OCI-LY7 (cell line): ENCODE data around the gene CASP10. TPM values are rescaled to one million over a fixed set of nuclear protein-coding genes. Genes with fewer than 3 reads are reported as not detected.

Experiments
- BruUV-seq: library from RNA; stranded (reverse); fragments of 400-500 nt; replicated peaks from 2 replicates; lab custom pipeline; 2021; lab: Mats Ljungman, UMichigan
- CTCF ChIA-PET: fragments of 300-600 bp; sonication (Branson Sonifier 250); formaldehyde crosslinking; loops from one replicate; lab custom pipeline; 2022; ENCODE audit warnings: antibody characterized with exemption; ENCODE audit not compliant: unreplicated experiment; lab: Charles Lee
- POLR2A ChIA-PET: fragments of 300-600 bp; sonication (Branson Sonifier 250); formaldehyde crosslinking; loops from one replicate; lab custom pipeline; 2022; ENCODE audit warnings: antibody characterized with exemption; lab: Charles Lee
- DNase-seq: peaks from one replicate; pipeline ENCODE4 v3.0.0-alpha.2; 2015; ENCODE audit warnings: low spot score
- H2AFZ ChIP-seq: fragments of 200-600 bp; sonication (generic), shearing (Covaris generic); 2 replicates; pipeline ENCODE4 v1.6.1; 2014; ENCODE audit warnings: mild to moderate bottlenecking, antibody characterized with exemption, low read length, moderate library complexity
- H3K27ac ChIP-seq: fragments of 200-600 bp; sonication (generic); 2 replicates; pipeline ENCODE4 v1.5.1; 2014; ENCODE audit warnings: mixed run types, low read depth, mild to moderate bottlenecking, moderate library complexity, low read length, inconsistent platforms; ENCODE audit not compliant: poor library complexity, severe bottlenecking
- H3K36me3 ChIP-seq: fragments of 200-600 bp; sonication (generic); 2 replicates; pipeline ENCODE4 v1.6.1; 2014; ENCODE audit warnings: mild to moderate bottlenecking, antibody characterized with exemption, low read length, moderate library complexity, mixed read lengths; ENCODE audit not compliant: insufficient read depth
- H3K4me1 ChIP-seq: fragments of 200-600 bp; sonication (generic); 2 replicates; pipeline ENCODE4 v1.5.1; 2014; ENCODE audit warnings: mild to moderate bottlenecking, low read length; ENCODE audit not compliant: insufficient read depth, poor library complexity, severe bottlenecking
- H3K4me2 ChIP-seq: fragments of 200-600 bp; sonication (generic); 2 replicates; pipeline ENCODE4 v1.6.1; 2014; ENCODE audit warnings: mild to moderate bottlenecking, low read length
- H3K4me3 ChIP-seq: fragments of 200-600 bp; sonication (generic); 2 replicates; pipeline ENCODE4 v1.5.1; 2014; ENCODE audit warnings: mild to moderate bottlenecking, low read depth, low read length; ENCODE audit not compliant: poor library complexity, severe bottlenecking
- H3K79me2 ChIP-seq: fragments of 200-600 bp; sonication (generic); 2 replicates; pipeline ENCODE4 v1.6.1; 2016; ENCODE audit warnings: low read depth, mild to moderate bottlenecking, low read length, moderate library complexity, mixed read lengths; ENCODE audit not compliant: insufficient read depth
- H3K9me2 ChIP-seq: fragments of 200-600 bp; sonication (generic); 2 replicates; pipeline ENCODE4 v1.6.1; 2016; ENCODE audit warnings: mild to moderate bottlenecking, low read length, mixed read lengths; ENCODE audit not compliant: insufficient read depth
- H3K9me3 ChIP-seq: fragments of 200-600 bp; sonication (generic); 2 replicates; pipeline ENCODE4 v1.6.1; 2014; ENCODE audit warnings: mild to moderate bottlenecking, mixed run types, low read length, mixed read lengths
- H4K20me1 ChIP-seq: fragments of 200-600 bp; sonication (generic); 2 replicates; pipeline ENCODE4 v1.6.1; 2014; ENCODE audit warnings: mild to moderate bottlenecking, antibody characterized with exemption, low read length, moderate library complexity, mixed read lengths; ENCODE audit not compliant: insufficient read depth
- CTCF ChIP-seq: fragments of 200-600 bp; sonication (generic); conservative IDR thresholded peaks from 2 replicates; pipeline ENCODE4 v1.5.1; 2014; ENCODE audit warnings: mild to moderate bottlenecking, antibody characterized with exemption, low read length, moderate library complexity, mixed read lengths
- EZH2phosphoT487 ChIP-seq: fragments of 200-600 bp; sonication (generic); IDR thresholded peaks from 2 replicates; pipeline ENCODE4 v1.6.1; 2018; ENCODE audit warnings: low read depth, borderline replicate concordance, mild to moderate bottlenecking, mixed run types, antibody characterized with exemption, low read length, moderate library complexity, mixed read lengths
- intact Hi-C: fragments of 100-400 bp; cut with micrococcal nuclease; formaldehyde crosslinking; loops from one replicate; pipeline ENCODE4 v1.10.0; 2022; ENCODE audit not compliant: unreplicated experiment
- total RNA-seq, 2 experiments: library from RNA; depleted of rRNA in 1 of 2; stranded (reverse); fragments of >200 nt in 1 of 2; shearing (Covaris generic) in 1 of 2; gene quantifications; 2 replicates each; pipeline ENCODE4 v1.2.3, GENCODE V29; 2014 to 2022

CASP10 gene
- total RNA-seq, 2 experiments from 2014 or later: 0.51 to 1.2 TPM

GRCh38 chr2:201205515-201205849 is 22.5 kb downstream of the CASP10 start:
- POLR2A ChIA-PET: interaction anchor here (0.7 kb wide), 1 partner anchor 159 kb away, joined by 3 read pairs; no protein-coding TSS in a partner anchor
- no peak overlapping the region for H3K4me3 ChIP-seq
- H3K9me3 ChIP-seq: no peaks in the 10 kb centered on the region
- CTCF ChIA-PET: no interaction called here
- no peaks in the 10 kb centered on the region for H4K20me1 ChIP-seq
- H3K27ac ChIP-seq: no peak overlapping the region
- intact Hi-C loops: no loop called here
- DNase-seq: no peak
- no peaks in the 10 kb centered on the region for H3K79me2 ChIP-seq
- H3K36me3 ChIP-seq: no peaks in the 10 kb centered on the region
- no peak overlapping the region for H2AFZ ChIP-seq
- no peaks in the 10 kb centered on the region for H3K9me2 ChIP-seq
- no peak overlapping the region for H3K4me2 ChIP-seq
- peaks cover 23% of the 10 kb centered on the region for H3K4me1 ChIP-seq
- TF ChIP-seq EZH2phosphoT487 (no peak), CTCF (no peak)
- no TSS peak for BruUV-seq

- peak; percentile 57 for DNase-seq
- Histone ChIP-seq H3K4me3 (no peak overlapping the region), H3K9me3 (no peaks in the 10 kb centered on the region), H3K4me1 (peaks cover 23% of the 10 kb centered on the region), H3K27ac (no peak overlapping the region), H3K9me2 (no peaks in the 10 kb centered on the region), H3K4me2 (peak overlapping the region; percentile 30), H3K79me2 (no peaks in the 10 kb centered on the region), H3K36me3 (no peaks in the 10 kb centered on the region), H2AFZ (no peak overlapping the region), H4K20me1 (no peaks in the 10 kb centered on the region)
- ChIA-PET POLR2A (interaction anchor here (0.7 kb wide), 2 partner anchors 182 to 759 kb away, joined by 3 to 5 read pairs; no protein-coding TSS in a partner anchor), CTCF (no interaction called here)
- BruUV-seq: no TSS peak
- intact Hi-C loops: no loop called here
- TF ChIP-seq EZH2phosphoT487 (no peak), CTCF (no peak)
Measured at GRCh38 chr2:201208563-201209252, 25.8 kb downstream of the CASP10 start.

GRCh38 chr2:201215963-201216362 is 33.0 kb downstream of the CASP10 start:
- Histone ChIP-seq H3K4me2 (no peak overlapping the region), H3K9me2 (no peaks in the 10 kb centered on the region), H3K36me3 (no peaks in the 10 kb centered on the region), H3K79me2 (no peaks in the 10 kb centered on the region), H2AFZ (no peak overlapping the region), H3K4me3 (no peak overlapping the region), H3K27ac (no peak overlapping the region), H4K20me1 (no peaks in the 10 kb centered on the region), H3K9me3 (no peaks in the 10 kb centered on the region), H3K4me1 (peaks cover 10% of the 10 kb centered on the region)
- no TSS peak for BruUV-seq
- POLR2A ChIA-PET: no interaction called here
- no peak for TF ChIP-seq CTCF
- no peak for TF ChIP-seq EZH2phosphoT487
- intact Hi-C loops: no loop called here
- CTCF ChIA-PET: no interaction called here
- DNase-seq: no peak
